Stimulated activated naive CD8-positive, alpha-beta T cell treated with anti-CD3 and anti-CD28 coated beads, Interleukin-15, amount 100 ng/mL, for 72 hours (primary cell): ENCODE measurements around the gene ADAMTSL4.
"Not testable (repeated sequence)": the region's sequence is repeated elsewhere in the genome, so short reads cannot be mapped to it uniquely, and the experiment has no call there.

Source experiments
- ATAC-seq: fragments of 150-1000 bp; cut with Tn5 transposase; 2 replicates; pipeline ENCODE4 v1.10.0; 2021; ENCODE audit warnings: mild to moderate bottlenecking, moderate library complexity
- DNase-seq, 2 donors: peaks; one replicate each; pipeline ENCODE4 v3.0.0; 2021 to 2022
- H3K27ac Mint-ChIP-seq, 2 donors: one replicate each; pipeline ENCODE4 v1.8.0; 2022; ENCODE audit warnings: mild to moderate bottlenecking in 2 of 2, mixed read lengths in 2 of 2, moderate library complexity in 2 of 2
- H3K27me3 Mint-ChIP-seq: one replicate; pipeline ENCODE4 v1.8.0; 2022; ENCODE audit warnings: mixed read lengths
- H3K4me1 Mint-ChIP-seq: one replicate; pipeline ENCODE4 v1.8.0; 2022; ENCODE audit warnings: mild to moderate bottlenecking, mixed read lengths
- H3K4me3 Mint-ChIP-seq, 2 donors: one replicate each; pipeline ENCODE4 v1.8.0; 2022; ENCODE audit warnings: mild to moderate bottlenecking in 2 of 2, mixed read lengths in 2 of 2, moderate library complexity in 1 of 2
- H3K9me3 Mint-ChIP-seq, 2 donors: one replicate each; pipeline ENCODE4 v1.8.0; 2022; ENCODE audit warnings: mixed read lengths in 2 of 2

ADAMTSL4 gene

DNA sequence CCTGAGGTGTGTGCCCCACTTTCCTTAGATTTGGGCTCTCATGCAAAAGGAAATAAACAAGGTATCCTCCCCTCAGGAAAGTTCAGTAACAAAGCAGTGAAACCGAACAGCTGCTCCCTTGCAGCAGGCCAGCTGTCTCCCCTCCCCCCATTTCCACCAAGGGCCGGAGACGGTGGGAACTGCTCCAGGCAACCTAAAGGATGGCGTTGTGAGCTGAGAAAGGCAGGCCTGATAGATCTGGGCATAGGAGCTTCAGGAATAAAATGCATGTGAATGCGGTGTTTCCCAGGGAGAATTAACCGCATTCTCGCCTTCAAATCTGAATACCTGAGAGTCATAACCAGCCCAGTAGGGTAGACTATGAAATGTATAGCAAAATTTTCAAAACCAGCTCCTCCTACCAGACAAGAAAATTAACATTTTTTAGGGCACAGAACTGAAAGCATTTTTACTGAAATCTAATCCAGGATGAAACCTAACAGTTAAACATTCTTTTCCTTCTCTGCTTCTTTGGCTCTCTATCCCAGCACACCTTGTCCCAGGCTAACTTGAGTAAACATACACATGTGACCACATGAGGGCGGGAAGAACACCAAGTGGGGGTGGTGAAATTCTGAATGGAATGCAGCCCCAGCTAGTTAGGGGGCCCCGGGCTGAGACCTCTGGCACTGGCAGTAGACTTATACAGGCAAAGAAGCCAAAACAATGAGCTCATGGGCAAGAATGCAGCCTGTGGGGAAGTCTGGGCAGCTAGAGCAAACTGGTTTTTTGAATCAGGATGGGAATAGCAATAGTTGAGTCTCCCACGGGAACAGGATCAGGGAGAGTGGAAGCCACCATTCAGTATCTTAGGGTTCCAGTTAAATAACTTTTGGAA is 18.7 kb downstream of the ADAMTSL4 start:
- ATAC-seq: peak; percentile 41
- peak overlapping the region; percentile 97 to 98 for H3K27ac Mint-ChIP-seq
- H3K9me3 Mint-ChIP-seq: no peaks in the 10 kb centered on the region
- H3K4me3 Mint-ChIP-seq: peak overlapping the region; percentile 82 to 89
- no peaks in the 10 kb centered on the region for H3K27me3 Mint-ChIP-seq
- H3K4me1 Mint-ChIP-seq: peaks cover 97% of the 10 kb centered on the region
- peak; percentile 61 to 73 for DNase-seq

GRCh38 chr1:150568594-150568966 is 19.4 kb downstream of the ADAMTSL4 start:
- DNase-seq: no peak
- H3K27me3 Mint-ChIP-seq: no peaks in the 10 kb centered on the region
- peak overlapping the region; percentile 82 to 89 for H3K4me3 Mint-ChIP-seq
- H3K9me3 Mint-ChIP-seq: no peaks in the 10 kb centered on the region
- H3K4me1 Mint-ChIP-seq: peaks cover 97% of the 10 kb centered on the region
- peak overlapping the region; percentile 97 to 98 for H3K27ac Mint-ChIP-seq
- ATAC-seq: no peak

- Mint-ChIP-seq H3K4me1 (peaks cover 74% of the 10 kb centered on the region), H3K27ac (peak overlapping the region in 1 of 2 donors; percentile 95), H3K9me3 (no peaks in the 10 kb centered on the region), H3K27me3 (no peaks in the 10 kb centered on the region), H3K4me3 (peak overlapping the region; percentile 77 to 93)
- ATAC-seq (no peak), DNase-seq (no peak)
Measured at GRCh38 chr1:150572918-150573647, 23.9 kb downstream of the ADAMTSL4 start.

GRCh38 chr1:150573648-150574071 is 24.5 kb downstream of the ADAMTSL4 start:
- Mint-ChIP-seq H3K4me1 (peaks cover 69% of the 10 kb centered on the region), H3K4me3 (peak overlapping the region; percentile 77 to 93), H3K27ac (peak overlapping the region; percentile 91 to 95)
- not testable (repeated sequence) for H3K9me3 Mint-ChIP-seq, H3K27me3 Mint-ChIP-seq, ATAC-seq
- peak in 1 of 2 donors; percentile 14 for DNase-seq

DNA sequence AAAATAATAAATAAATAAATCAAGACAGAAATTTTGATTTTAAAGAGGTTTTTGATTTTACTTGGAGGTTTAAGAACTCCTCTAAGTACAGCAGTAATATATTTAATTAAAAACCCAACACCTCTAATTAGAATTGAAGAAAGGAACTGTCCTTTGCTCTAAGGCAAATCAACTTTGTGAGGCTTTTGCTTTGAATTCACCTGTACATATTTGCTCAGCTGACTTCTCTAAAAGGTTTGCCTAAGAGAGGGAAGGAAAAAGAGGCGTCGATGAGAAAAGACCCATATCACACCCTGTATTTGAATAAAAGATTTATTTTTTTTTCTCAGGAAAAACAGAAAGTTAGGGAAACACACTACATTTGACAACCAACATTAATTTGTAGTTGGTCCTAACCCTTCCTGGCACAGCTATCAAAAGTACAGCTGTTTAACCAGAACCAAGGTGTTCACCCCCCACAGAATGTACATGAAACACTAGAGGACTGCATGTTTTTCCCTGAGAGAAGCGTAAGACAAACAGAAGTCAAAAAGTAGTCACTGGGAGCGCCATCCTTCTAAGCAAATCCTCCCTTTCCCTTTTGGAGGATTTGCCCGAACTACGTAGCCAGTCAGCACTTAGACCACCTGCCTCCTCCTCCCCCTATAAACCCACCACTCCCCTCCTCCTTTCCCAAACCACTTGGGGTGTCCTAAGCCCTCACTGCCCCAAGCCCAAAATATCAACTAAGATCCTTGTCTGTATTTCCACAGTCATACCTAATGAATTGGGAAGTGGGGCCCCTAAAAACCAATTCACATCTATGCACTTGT is 25.3 kb downstream of the ADAMTSL4 start:
- Mint-ChIP-seq H3K4me1 (peaks cover 61% of the 10 kb centered on the region), H3K9me3 (no peaks in the 10 kb centered on the region), H3K27me3 (no peaks in the 10 kb centered on the region), H3K27ac (peak overlapping the region; percentile 91 to 92), H3K4me3 (peak overlapping the region; percentile 93 to 97)
- DNase-seq (no peak), ATAC-seq (no peak)

DNA sequence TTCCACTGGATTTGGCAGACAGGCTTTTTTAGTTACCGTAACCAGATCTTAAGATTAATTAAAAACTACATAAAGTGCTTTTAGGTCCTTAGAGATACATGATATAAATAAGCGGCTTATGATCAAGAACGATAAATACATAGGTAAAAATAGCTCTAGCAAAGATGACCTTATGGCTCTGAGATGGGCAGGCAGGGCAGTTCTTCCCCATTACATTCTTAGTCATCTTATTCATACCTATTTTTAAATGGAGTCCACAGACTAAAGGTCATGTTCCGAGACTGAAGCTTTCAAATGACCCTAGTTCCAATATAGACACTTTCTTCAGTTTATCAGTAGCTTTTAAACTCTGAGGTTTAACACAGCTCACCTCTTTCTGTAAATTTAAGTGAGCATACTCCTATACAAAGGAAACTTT is 25.9 kb downstream of the ADAMTSL4 start:
- Mint-ChIP-seq H3K27me3 (no peaks in the 10 kb centered on the region), H3K4me3 (peak overlapping the region; percentile 93 to 97), H3K9me3 (no peaks in the 10 kb centered on the region), H3K4me1 (peaks cover 55% of the 10 kb centered on the region), H3K27ac (peak overlapping the region; percentile 91 to 92)
- ATAC-seq: no peak
- DNase-seq: no peak

DNA sequence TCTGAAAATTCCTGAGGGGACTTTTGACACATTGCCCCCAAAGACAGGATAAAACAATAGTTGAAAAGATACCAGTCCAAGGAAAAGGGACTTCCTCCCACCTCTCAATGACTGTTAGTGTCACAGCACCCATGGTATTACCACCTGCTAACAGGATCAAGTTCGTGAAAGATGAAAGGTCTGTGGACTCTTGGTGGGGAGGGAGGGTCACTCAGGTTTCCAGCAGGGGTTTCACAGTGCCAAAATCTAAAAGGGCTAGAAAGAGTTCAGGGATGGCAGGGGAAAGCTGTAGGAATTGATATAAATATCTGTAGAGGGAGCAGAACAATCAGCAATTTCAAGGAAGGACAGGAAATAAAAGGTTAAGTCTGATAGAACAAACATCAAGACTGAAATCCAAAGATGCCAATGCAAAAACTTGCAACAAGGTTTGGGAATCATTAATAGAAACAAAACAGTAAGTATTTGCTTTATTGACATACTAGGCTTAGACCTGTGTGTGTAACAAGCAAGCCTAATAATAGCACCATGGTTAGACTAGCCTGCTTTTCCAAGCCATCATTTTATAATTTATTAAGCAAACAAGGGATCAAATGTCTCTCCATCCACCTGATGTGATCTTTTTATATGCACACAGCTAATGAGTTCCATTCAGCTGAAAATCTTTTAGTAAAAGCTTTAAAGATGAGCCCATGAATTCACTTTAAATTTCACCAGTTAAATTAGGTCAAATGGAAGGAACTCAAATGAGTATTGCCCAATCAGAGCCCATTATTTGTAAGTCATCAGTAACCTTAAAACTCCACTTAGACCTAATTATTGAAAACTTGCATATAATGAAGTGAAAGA is 26.5 kb downstream of the ADAMTSL4 start:
- Mint-ChIP-seq H3K27ac (peak overlapping the region; percentile 91 to 100), H3K4me3 (peak overlapping the region; percentile 93 to 97), H3K4me1 (peaks cover 55% of the 10 kb centered on the region), H3K9me3 (no peaks in the 10 kb centered on the region), H3K27me3 (no peaks in the 10 kb centered on the region)
- ATAC-seq (no peak), DNase-seq (no peak)

DNA sequence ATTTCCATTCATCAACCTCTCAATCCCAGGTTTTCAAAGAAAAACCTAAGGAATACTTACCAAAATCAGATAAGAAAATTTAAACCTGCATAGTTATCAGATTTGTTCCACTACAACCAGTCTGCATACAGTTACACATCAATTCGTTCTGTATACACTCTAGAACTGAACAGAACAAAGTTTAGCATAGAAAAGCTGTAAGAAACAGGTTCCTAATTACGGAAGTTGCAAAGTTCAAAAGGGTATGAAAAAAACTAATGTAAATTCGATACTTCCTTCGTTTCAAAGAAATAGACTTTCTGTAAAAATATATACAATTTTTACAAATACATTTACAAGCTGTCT is 27.1 kb downstream of the ADAMTSL4 start:
- peak overlapping the region; percentile 80 to 100 for H3K27ac Mint-ChIP-seq
- DNase-seq (no peak), ATAC-seq (no peak)
- peaks cover 52% of the 10 kb centered on the region for H3K4me1 Mint-ChIP-seq
- no peaks in the 10 kb centered on the region for H3K27me3 Mint-ChIP-seq
- no peaks in the 10 kb centered on the region for H3K9me3 Mint-ChIP-seq
- peak overlapping the region; percentile 93 to 97 for H3K4me3 Mint-ChIP-seq

- Mint-ChIP-seq H3K4me3 (peak overlapping the region; percentile 85 to 93), H3K27me3 (no peaks in the 10 kb centered on the region)
- no peak for ATAC-seq
Measured at GRCh38 chr1:150576794-150577556, 27.8 kb downstream of the ADAMTSL4 start.

DNA sequence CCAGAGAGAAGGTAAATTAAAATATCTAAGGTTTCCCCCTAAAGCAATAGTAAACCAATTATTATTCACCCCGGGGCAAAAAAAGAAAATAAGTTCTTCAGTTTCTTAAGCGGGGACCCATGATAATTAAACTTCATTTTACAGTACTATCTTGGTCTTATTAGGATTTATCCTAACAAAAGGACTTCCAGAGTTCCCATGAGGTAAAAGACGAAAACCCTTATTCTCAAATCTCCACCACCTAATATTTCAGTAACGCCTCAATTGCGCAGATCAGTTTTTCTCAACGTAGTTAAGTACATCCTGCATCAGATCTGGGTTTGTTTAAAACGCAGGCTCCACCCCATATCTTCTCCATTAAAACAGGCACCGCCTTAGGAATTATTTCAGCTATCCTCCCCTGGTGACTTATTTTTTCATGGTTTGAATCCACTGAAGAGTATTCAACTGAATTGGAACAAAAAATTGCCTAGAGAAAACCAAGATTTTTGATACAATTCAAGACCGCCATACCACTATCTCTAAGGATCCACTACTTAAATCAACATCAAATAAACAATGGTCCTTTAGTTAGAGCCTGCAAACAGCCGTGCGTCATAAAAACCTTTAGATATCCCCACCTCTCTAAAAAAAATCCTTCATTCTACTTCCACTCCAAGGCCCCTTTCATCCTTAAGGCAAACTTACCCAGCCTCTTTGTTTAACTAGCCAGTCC is 28.5 kb downstream of the ADAMTSL4 start:
- no peaks in the 10 kb centered on the region for H3K9me3 Mint-ChIP-seq
- ATAC-seq (no peak), DNase-seq (no peak)
- no peaks in the 10 kb centered on the region for H3K27me3 Mint-ChIP-seq
- peak overlapping the region; percentile 96 to 100 for H3K27ac Mint-ChIP-seq
- peak overlapping the region; percentile 85 to 93 for H3K4me3 Mint-ChIP-seq
- peaks cover 46% of the 10 kb centered on the region for H3K4me1 Mint-ChIP-seq

More at GRCh38 chr1:150576794-150577556, 27.8 kb downstream of the ADAMTSL4 start:
- Mint-ChIP-seq H3K9me3 (no peaks in the 10 kb centered on the region), H3K27ac (peak overlapping the region; percentile 96 to 100), H3K4me1 (peaks cover 47% of the 10 kb centered on the region)
- DNase-seq: no peak

DNA sequence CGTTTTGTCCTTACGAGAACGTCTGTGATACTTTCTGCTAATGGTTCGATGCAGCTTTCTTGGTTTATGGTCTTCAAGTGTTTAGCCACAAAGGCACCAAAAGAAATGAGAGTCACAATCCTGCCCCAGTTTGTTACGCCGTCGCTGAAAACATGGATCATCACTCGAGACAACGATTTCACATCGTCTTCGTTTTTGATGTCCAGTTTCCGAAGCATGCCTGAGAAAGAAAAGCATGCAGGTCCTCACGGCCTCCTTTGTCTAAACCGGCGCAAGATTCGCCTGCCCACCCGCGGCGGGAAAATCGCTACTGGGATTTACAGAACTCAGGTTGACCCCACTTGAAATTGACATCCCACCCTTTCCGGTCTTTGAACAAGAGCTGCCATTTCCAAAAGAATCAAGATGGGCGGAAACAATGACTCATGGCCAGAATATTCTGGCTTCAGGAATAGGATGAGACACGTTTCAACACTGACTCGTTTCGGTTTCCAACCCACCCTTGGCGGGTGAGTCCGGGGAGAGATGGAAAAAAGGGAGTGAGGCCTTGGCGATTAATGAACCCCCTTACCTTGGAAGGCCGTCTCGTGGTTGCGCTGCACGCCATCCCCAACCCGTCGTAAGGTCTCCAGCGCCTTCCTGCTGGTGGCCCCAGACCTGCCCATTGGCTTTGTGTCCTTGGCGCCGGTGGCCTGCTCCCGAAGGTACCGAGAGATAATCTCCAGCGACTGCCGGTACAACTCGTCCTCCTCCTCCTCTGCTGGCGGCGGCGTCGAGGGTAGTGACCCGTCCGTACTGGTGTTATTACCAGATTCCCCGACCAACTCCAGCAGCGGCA is 29.3 kb downstream of the ADAMTSL4 start:
- ATAC-seq: peak; percentile 8
- H3K27me3 Mint-ChIP-seq: no peaks in the 10 kb centered on the region
- peak overlapping the region; percentile 85 to 93 for H3K4me3 Mint-ChIP-seq
- peak overlapping the region; percentile 96 to 100 for H3K27ac Mint-ChIP-seq
- peaks cover 38% of the 10 kb centered on the region for H3K4me1 Mint-ChIP-seq
- H3K9me3 Mint-ChIP-seq: no peaks in the 10 kb centered on the region
- peak; percentile 51 to 69 for DNase-seq

- DNase-seq: peak; percentile 87 to 93
- peak; percentile 93 for ATAC-seq
- H3K27me3 Mint-ChIP-seq: no peaks in the 10 kb centered on the region
- H3K4me1 Mint-ChIP-seq: peaks cover 33% of the 10 kb centered on the region
- no peaks in the 10 kb centered on the region for H3K9me3 Mint-ChIP-seq
- peak within 1 kb of the TSS; percentile 96 to 100 for H3K27ac Mint-ChIP-seq
- H3K4me3 Mint-ChIP-seq: peak within 1 kb of the TSS; percentile 85 to 93
Measured at GRCh38 chr1:150579110-150579944, 30.1 kb downstream of the ADAMTSL4 start, which contains the start of gene MCL1. Gene MCL1 (minus strand): TSS chr1:150579610. CDS start chr1:150579530, 80 bp downstream.
